ENCODE data around the gene COPZ1. TPM values are rescaled to one million over a fixed set of nuclear protein-coding genes. Genes with fewer than 3 reads are reported as not detected.

The COPZ1 gene
- total and polyA plus RNA-seq, 2 donors (not counting 3 experiments of a cell fraction or from before 2014, with no cell fraction given) = 143 to 174 TPM

DNA sequence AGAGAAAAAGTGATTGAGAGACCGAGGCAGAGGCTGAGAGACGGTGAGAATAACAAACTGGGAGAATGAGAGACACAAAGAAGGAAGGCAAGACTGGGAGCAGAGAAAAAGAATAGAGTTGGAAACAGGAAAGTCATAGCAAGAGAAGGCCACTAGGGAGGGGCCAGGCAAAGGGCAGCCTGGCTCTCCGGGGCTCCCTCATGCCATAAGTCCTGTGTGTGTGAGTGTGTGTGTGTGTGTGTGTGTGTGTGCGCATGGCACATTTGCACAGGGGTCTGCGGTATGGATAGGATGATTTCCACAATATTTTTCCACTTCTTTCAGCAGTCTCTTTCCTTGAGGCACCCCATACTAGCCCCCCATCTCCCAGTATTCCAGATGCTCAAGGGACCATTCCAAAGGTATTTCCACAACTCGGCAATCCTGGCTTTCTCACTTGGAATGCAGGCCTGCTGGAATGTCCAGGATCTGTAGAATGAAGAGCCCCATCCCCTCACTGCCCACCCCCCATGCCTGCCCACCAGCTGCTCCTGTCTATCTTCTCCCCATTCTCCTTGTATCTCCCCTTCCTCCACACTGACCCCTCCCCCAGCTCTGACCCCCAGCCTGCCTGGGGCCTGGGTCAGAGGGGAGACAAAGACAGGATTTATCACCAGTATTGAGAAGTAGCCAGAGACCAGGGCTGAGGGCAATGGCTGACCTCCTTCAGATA is 30.3 kb downstream of the COPZ1 start:
- no TSS peak for BruUV-seq (replicated peaks)
- Histone ChIP-seq H3K4me1 (ENCODE audit: control insufficient read depth, extremely low read depth, insufficient read depth, low read length) (peaks cover 20% of the 10 kb centered on the region), H3K4me3 (replicated peaks in 1 of 3; ENCODE audit: insufficient read depth in 1 of 3, low read depth in 1 of 3, low read length in 3 of 3) (no peak overlapping the region), H3K9ac (replicated peaks; ENCODE audit: extremely low read depth, insufficient read depth, low read length) (no peak overlapping the region), H3K27ac (ENCODE audit: insufficient read depth, low read depth, low read length) (no peak overlapping the region), H3K36me3 (ENCODE audit: control insufficient read depth in 2 of 2, extremely low read depth in 1 of 2, insufficient read depth in 2 of 2, low read length in 2 of 2) (peaks cover 1 to 7% of the 10 kb centered on the region in 2 experiments), H3K27me3 (ENCODE audit: control insufficient read depth in 2 of 2, insufficient read depth in 2 of 2, low read length in 2 of 2) (no peaks in the 10 kb centered on the region), H3K9me1 (replicated peaks; ENCODE audit: control insufficient read depth, extremely low read depth, insufficient read depth, low read length) (no peaks in the 10 kb centered on the region), H3K4me2 (ENCODE audit: insufficient read depth, low read length) (no peak overlapping the region), H3K9me3 (replicated peaks; ENCODE audit: control insufficient read depth, insufficient read depth, low read length) (no peaks in the 10 kb centered on the region), H2AFZ (ENCODE audit: low read depth, low read length) (no peak overlapping the region), H3K79me2 (ENCODE audit: control insufficient read depth, insufficient read depth, low read length) (no peaks in the 10 kb centered on the region), H4K20me1 (replicated peaks; ENCODE audit: control insufficient read depth, extremely low read depth, insufficient read depth, low read length) (no peaks in the 10 kb centered on the region)
- dilution Hi-C loops (cut with MboI; ENCODE audit: extremely low pct_ligation_motif_present, low sequenced_read_pairs) = no loop called here
- DNase-seq (ENCODE audit: low read depth, low spot score) (no peak), FAIRE-seq (no peak)
- intact Hi-C loops (cut with micrococcal nuclease) = no loop called here
- TF ChIP-seq MAX (IDR thresholded peaks at IDR 0.05; ENCODE audit: insufficient read depth, insufficient read length) (no peak), POLR2A (IDR thresholded peaks at IDR 0.05; ENCODE audit: low read depth, low read length) (no peak), POLR2AphosphoS5 (IDR thresholded peaks at IDR 0.05; ENCODE audit: insufficient read depth, low read depth, low read length) (no peak), GATA2 (IDR thresholded peaks at IDR 0.05; ENCODE audit: insufficient read depth, insufficient read length, low read depth, low read length) (no peak), FOS (IDR thresholded peaks at IDR 0.05; ENCODE audit: borderline replicate concordance, insufficient read depth, low read length) (no peak), JUN (IDR thresholded peaks at IDR 0.05; ENCODE audit: borderline replicate concordance, insufficient read depth, insufficient read length, low read depth) (no peak), EZH2 (IDR thresholded peaks at IDR 0.05; ENCODE audit: borderline replicate concordance, low read depth, low read length, severe bottlenecking) (no peak), MYC (IDR thresholded peaks at IDR 0.05; ENCODE audit: low read depth, low read length) (no peak)
- TF ChIP-seq, protein P1, sequence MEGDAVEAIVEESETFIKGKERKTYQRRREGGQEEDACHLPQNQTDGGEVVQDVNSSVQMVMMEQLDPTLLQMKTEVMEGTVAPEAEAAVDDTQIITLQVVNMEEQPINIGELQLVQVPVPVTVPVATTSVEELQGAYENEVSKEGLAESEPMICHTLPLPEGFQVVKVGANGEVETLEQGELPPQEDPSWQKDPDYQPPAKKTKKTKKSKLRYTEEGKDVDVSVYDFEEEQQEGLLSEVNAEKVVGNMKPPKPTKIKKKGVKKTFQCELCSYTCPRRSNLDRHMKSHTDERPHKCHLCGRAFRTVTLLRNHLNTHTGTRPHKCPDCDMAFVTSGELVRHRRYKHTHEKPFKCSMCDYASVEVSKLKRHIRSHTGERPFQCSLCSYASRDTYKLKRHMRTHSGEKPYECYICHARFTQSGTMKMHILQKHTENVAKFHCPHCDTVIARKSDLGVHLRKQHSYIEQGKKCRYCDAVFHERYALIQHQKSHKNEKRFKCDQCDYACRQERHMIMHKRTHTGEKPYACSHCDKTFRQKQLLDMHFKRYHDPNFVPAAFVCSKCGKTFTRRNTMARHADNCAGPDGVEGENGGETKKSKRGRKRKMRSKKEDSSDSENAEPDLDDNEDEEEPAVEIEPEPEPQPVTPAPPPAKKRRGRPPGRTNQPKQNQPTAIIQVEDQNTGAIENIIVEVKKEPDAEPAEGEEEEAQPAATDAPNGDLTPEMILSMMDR (IDR thresholded peaks at IDR 0.05; ENCODE audit: extremely low read depth in 1 of 2, insufficient read depth in 1 of 2, low read depth in 1 of 2, low read length in 2 of 2) = no peak
- ChIA-PET POLR2A (no interaction called here), CTCF (interaction anchor here (4.7 to 7.8 kb wide), 2 partner anchors 19 to 30 kb away, joined by 24 to 61 read pairs; partner anchors contain the start of gene COPZ1)

Measured in endothelial cell of umbilical vein (primary cell).